PC-9 (cell line): ENCODE measurements around the gene NFIA. TPM values are rescaled to one million over a fixed set of nuclear protein-coding genes. Genes with fewer than 3 reads are reported as not detected.

Experiments
- BruUV-seq: library from RNA; stranded (reverse); fragments of 400-500 nt; replicated peaks from 2 replicates; lab custom pipeline; 2021; lab: Mats Ljungman, UMichigan
- CTCF ChIA-PET: fragments of 300-600 bp; sonication (Branson Sonifier 250); formaldehyde crosslinking; loops from one replicate; lab custom pipeline; 2022; ENCODE audit warnings: antibody characterized with exemption; lab: Charles Lee
- POLR2A ChIA-PET: fragments of 300-600 bp; sonication (Branson Sonifier 250); formaldehyde crosslinking; loops from one replicate; lab custom pipeline; 2022; ENCODE audit warnings: antibody characterized with exemption; ENCODE audit not compliant: unreplicated experiment; lab: Charles Lee
- DNase-seq, 2 experiments: peaks; one replicate each; pipeline versions ENCODE4 v3.0.0 to v3.0.0-alpha.2; 2015 to 2022; ENCODE audit warnings: mixed read lengths in 1 of 2
- H2AFZ ChIP-seq: fragments of 200-600 bp; sonication (generic); 2 replicates; pipeline ENCODE4 v1.8.1; 2017; ENCODE audit warnings: antibody characterized with exemption
- H3F3A ChIP-seq: fragments of 200-600 bp; sonication (generic); 2 replicates; pipeline ENCODE4 v1.8.1; 2017; ENCODE audit warnings: antibody characterized with exemption, mild to moderate bottlenecking, low read depth; ENCODE audit not compliant: insufficient read depth
- H3K27ac ChIP-seq: fragments of 200-600 bp; sonication (generic); 2 replicates; pipeline ENCODE4 v1.6.1; 2016; ENCODE audit warnings: mixed run types
- H3K27me3 ChIP-seq: fragments of 200-600 bp; sonication (generic); 2 replicates; pipeline ENCODE4 v1.6.1; 2016; ENCODE audit warnings: low read depth, mixed run types; ENCODE audit not compliant: insufficient read depth
- H3K36me3 ChIP-seq: fragments of 200-600 bp; sonication (generic); 2 replicates; pipeline ENCODE4 v1.6.1; 2016; ENCODE audit warnings: low read depth, mixed run types
- H3K4me1 ChIP-seq: fragments of 200-600 bp; sonication (generic); replicated peaks from 2 replicates; pipeline ENCODE4 v1.6.1; 2016; ENCODE audit warnings: mixed run types; ENCODE audit not compliant: insufficient read depth
- H3K4me2 ChIP-seq: fragments of 200-600 bp; sonication (generic); 2 replicates; pipeline ENCODE4 v1.6.1; 2017; ENCODE audit warnings: mixed run types
- H3K4me3 ChIP-seq: fragments of 200-600 bp; sonication (generic); 2 replicates; pipeline ENCODE4 v1.6.1; 2016; ENCODE audit warnings: mixed run types
- H3K79me2 ChIP-seq: fragments of 200-600 bp; sonication (generic); 2 replicates; pipeline ENCODE4 v1.6.1; 2017; ENCODE audit warnings: low read depth, mixed run types
- H3K9me2 ChIP-seq: fragments of 200-600 bp; sonication (generic); 2 replicates; pipeline ENCODE4 v1.8.1; 2017; ENCODE audit warnings: mild to moderate bottlenecking; ENCODE audit not compliant: insufficient read depth
- H3K9me3 ChIP-seq: fragments of 200-600 bp; sonication (generic); 2 replicates; pipeline ENCODE4 v1.8.1; 2016; ENCODE audit warnings: low read depth; ENCODE audit not compliant: insufficient read depth
- H4K20me1 ChIP-seq: fragments of 200-600 bp; sonication (generic); 2 replicates; pipeline ENCODE4 v1.8.1; 2017; ENCODE audit not compliant: insufficient read depth
- CTCF ChIP-seq: fragments of 200-600 bp; sonication (generic); conservative IDR thresholded peaks from 2 replicates; pipeline ENCODE4 v1.6.1; 2017; ENCODE audit warnings: mixed run types, antibody characterized with exemption, mild to moderate bottlenecking, moderate library complexity
- EZH2 ChIP-seq: fragments of 200-600 bp; sonication (generic); IDR thresholded peaks from 2 replicates; pipeline ENCODE4 v1.8.0; 2017; ENCODE audit warnings: antibody characterized with exemption, low read depth
- intact Hi-C: fragments of 100-400 bp; cut with micrococcal nuclease; formaldehyde crosslinking; loops from one replicate; pipeline ENCODE4 v1.10.0; 2022; ENCODE audit not compliant: unreplicated experiment
- total RNA-seq: library from RNA; stranded (reverse); gene quantifications from 2 replicates; pipeline ENCODE4 v1.2.3, GENCODE V29; 2021

Gene NFIA
- total RNA-seq, 1 experiment from 2014 or later = 26.7 TPM

- intact Hi-C loops = loop anchor here (5.0 to 10.0 kb wide), 5 partner anchors 48 to 1360 kb away; no protein-coding TSS in a partner anchor
- POLR2A ChIA-PET = no interaction called here
- Histone ChIP-seq H3K36me3 (no peaks in the 10 kb centered on the region), H3K27ac (no peak overlapping the region), H4K20me1 (no peaks in the 10 kb centered on the region), H3K9me2 (no peaks in the 10 kb centered on the region), H2AFZ (no peak overlapping the region), H3K79me2 (0 out of 2 replicates have a peak, but pooled peaks cover 2% of the 10 kb centered on the region), H3K4me1 (peaks cover 31% of the 10 kb centered on the region), H3K4me2 (no peak overlapping the region), H3K27me3 (no peaks in the 10 kb centered on the region), H3K4me3 (no peak overlapping the region), H3F3A (peaks cover 28% of the 10 kb centered on the region), H3K9me3 (no peaks in the 10 kb centered on the region)
- TF ChIP-seq CTCF (no peak), EZH2 (no peak)
- no peak for DNase-seq
- BruUV-seq = no TSS peak
- CTCF ChIA-PET = no interaction called here
Measured at GRCh38 chr1:61334718-61335589, 252.6 kb downstream of the NFIA start.

GRCh38 chr1:61337037-61337436 is 254.7 kb downstream of the NFIA start:
- POLR2A ChIA-PET = no interaction called here
- DNase-seq = no peak

More at GRCh38 chr1:61337037-61337436, 254.7 kb downstream of the NFIA start:
- H3K9me2 ChIP-seq = no peaks in the 10 kb centered on the region
- peak overlapping the region; percentile 72 for H3K4me2 ChIP-seq
- no peaks in the 10 kb centered on the region for H3K27me3 ChIP-seq
- CTCF ChIA-PET = interaction anchor here (0.6 to 1.4 kb wide), 7 partner anchors 12 to 1368 kb away, joined by 3 to 10 read pairs (median 4); no protein-coding TSS in a partner anchor
- peaks cover 28% of the 10 kb centered on the region for H3F3A ChIP-seq
- H3K4me1 ChIP-seq = peaks cover 31% of the 10 kb centered on the region
- H3K79me2 ChIP-seq = 0 out of 2 replicates have a peak, but pooled peaks cover 9% of the 10 kb centered on the region
- H3K36me3 ChIP-seq = no peaks in the 10 kb centered on the region
- intact Hi-C loops = loop anchor here (5.0 to 10.0 kb wide), 5 partner anchors 50 to 1362 kb away; no protein-coding TSS in a partner anchor
- TF ChIP-seq EZH2 (no peak), CTCF (no peak)
- no peak overlapping the region for H2AFZ ChIP-seq
- no peaks in the 10 kb centered on the region for H3K9me3 ChIP-seq
- H3K4me3 ChIP-seq = no peak overlapping the region
- peak overlapping the region; percentile 69; the same call in 1 of the 2 replicates for H3K27ac ChIP-seq
- H4K20me1 ChIP-seq = no peaks in the 10 kb centered on the region
- no TSS peak for BruUV-seq
